ENCODE results near the gene UVSSA. TPM values are rescaled to one million over a fixed set of nuclear protein-coding genes. Genes with fewer than 3 reads are reported as not detected.

The UVSSA gene
- total and polyA plus RNA-seq, 7 donors: 1.8 to 18.7 (median 8.7) TPM

DNA sequence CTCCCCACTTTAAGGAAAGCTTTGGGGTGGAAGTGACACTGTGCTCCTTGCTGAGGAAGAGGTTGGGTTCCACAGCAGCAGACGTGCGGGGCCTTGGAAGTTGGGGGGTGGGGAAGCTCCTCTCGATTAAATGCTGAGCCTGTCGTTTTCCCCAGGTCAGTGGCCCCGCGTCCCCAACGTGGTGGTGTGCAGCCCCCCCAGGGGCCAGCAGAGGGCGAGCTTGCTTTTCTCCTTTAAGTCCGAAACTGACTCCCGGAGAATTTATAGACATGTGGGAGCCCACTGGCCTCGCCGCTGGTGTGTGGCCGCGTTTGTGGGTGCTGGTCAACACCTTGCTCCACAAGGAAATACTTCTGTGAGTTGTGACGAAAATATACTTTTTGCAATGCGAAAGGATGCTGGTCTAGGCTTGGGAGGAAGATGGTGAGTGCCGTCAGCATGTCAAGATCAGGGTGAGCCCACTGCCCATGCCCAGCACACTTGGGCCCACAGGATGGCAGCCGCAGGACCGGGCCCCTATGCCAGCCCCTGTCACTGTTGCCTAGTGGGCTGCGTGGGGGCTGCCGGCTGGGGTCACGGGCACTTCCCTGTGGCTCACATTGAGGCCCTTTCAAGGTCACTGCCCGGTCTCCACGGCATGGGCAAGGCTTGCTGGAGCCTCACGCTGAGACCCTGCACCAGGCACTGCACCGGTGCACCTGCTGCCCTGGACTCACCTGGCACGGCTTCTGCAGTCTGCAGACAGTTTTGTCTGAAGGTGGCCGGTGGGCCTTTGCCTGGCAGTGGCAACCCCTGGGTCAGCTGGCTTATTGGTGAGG, 9.4 kb downstream of the UVSSA start:
- peak; percentile 27 to 81 (median 64) for TF ChIP-seq CTCF (IDR thresholded peaks at IDR 0.05)
- no peak for TF ChIP-seq EP300 (IDR thresholded peaks at IDR 0.05)
- Histone ChIP-seq H3K4me1 (peaks cover 0 to 13% (median 8%) of the 10 kb centered on the region in 4 donors), H3K9me3 (no peaks in the 10 kb centered on the region), H3K36me3 (peaks cover 0 to 60% (median 20%) of the 10 kb centered on the region in 4 donors), H3K4me3 (no peak overlapping the region), H3K27me3 (no peaks in the 10 kb centered on the region), H3K27ac (no peak overlapping the region)
- intact Hi-C loops (cut with DNase I): loop anchor here (2.0 to 10.0 kb wide), 2 partner anchors 158 to 274 kb away; no protein-coding TSS in a partner anchor
- 66 to 69% methylated on average over 28 of the region's 28 CpGs for WGBS, 2 donors
- no peak for DNase-seq

DNA sequence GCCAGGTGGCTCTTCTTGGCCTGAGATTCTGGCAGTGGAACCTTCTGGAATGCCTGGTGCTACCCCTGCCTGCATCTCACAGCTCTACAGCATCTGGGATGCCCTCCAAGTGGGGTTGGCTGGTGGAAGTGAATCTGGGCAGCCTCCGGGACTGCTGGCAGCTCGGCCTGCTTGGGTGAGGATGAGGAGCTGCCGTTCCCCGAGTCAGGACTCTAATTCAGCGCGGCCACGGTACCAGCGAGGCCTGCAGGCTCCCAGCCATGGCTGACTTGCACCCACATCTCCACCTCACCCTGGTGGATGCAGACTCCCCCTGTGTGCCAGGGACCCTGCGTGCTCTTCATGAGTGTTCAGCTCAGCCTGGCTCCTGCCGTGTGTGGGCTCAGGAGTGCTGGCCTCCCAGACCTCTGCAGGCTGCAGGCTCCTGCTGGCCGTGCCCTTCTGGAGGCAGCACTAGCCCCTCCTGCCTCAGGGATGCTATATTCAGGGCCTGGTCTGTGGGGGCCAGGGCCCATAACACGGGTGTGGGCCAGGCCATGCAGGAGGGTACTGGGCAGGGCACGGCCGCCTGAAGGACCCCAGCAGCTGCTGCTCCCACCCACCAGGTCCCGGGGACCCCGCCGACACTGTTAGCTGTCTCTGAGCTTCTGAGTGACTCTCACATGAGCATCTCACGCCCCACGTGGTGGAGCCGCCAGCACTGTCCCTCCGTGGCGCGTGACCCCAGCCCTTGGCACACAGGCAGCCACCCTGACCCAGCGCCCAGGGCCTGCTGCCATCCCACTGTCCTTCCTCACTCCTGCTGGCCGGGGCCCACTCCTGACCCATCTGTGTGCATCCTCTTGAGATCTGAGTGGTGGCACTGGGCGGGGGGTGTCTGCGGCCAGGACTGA, 10.6 kb downstream of the UVSSA start:
- no peak for TF ChIP-seq POLR2A (IDR thresholded peaks at IDR 0.05)
- H3K9me3 ChIP-seq: no peaks in the 10 kb centered on the region
- intact Hi-C loops (cut with DNase I): loop anchor here (2.0 to 10.0 kb wide), 2 partner anchors 157 to 273 kb away; no protein-coding TSS in a partner anchor
- H3K27ac ChIP-seq: no peak overlapping the region
- H3K36me3 ChIP-seq: peaks cover 0 to 54% (median 20%) of the 10 kb centered on the region in 4 donors
- DNase-seq: no peak
- no peak overlapping the region for H3K4me3 ChIP-seq
- H3K4me1 ChIP-seq: peaks cover 0 to 6% (median 2%) of the 10 kb centered on the region in 4 donors
- 96 to 97% methylated on average over 27 of the region's 27 CpGs for WGBS, 2 donors
- H3K27me3 ChIP-seq: no peaks in the 10 kb centered on the region

DNA sequence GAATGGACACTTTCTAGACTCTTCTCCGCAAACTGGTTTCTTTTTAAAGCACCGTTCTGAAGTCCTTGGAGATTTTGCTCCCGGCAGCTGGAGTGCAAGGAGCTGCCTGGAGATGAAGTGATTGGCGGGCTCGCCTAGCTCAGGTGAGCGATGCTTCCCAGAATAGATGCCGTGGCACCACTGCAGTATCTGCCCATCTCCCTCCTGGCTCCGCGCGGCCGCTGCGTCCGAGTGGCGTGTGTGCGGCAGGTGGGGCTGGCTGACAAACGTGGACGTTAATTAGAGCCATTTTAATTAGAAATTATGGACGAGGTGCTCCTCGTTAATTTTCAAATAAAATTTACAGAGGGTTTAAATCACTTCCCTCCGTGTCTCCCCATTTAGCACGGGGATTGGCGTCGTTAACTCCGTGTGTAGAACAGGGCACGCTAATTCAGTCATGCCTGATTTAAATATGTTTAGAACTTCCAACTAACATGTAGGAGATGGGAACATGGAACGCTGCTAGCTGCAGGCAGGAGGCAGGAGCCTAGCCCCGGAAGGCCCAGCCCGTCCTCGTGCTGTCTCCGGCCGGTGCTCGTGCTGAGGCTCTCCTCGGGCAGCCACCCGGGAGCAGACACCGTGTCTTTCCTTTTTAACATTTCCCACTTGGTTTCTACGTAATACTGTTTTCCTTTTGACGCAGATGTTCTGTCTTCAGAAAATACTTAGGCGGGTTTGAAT, 11.6 kb downstream of the UVSSA start:
- H3K27me3 ChIP-seq: no peaks in the 10 kb centered on the region
- H3K36me3 ChIP-seq: peaks cover 0 to 44% (median 19%) of the 10 kb centered on the region in 4 donors
- 96% methylated on average over 38 of the region's 38 CpGs for WGBS, 2 donors
- TF ChIP-seq CTCF (IDR thresholded peaks at IDR 0.05) (no peak), POLR2A (IDR thresholded peaks at IDR 0.05) (no peak), POLR2AphosphoS5 (IDR thresholded peaks at IDR 0.05) (no peak), EP300 (IDR thresholded peaks at IDR 0.05) (no peak)
- no peak overlapping the region for H3K4me3 ChIP-seq
- no peak for DNase-seq
- H3K4me1 ChIP-seq: peaks cover 0 to 6% (median 2%) of the 10 kb centered on the region in 4 donors
- intact Hi-C loops (cut with DNase I): loop anchor here (10.0 kb wide), 1 partner anchor 156 kb away; no protein-coding TSS in a partner anchor
- no peak overlapping the region for H3K27ac ChIP-seq
- H3K9me3 ChIP-seq: no peaks in the 10 kb centered on the region

DNA sequence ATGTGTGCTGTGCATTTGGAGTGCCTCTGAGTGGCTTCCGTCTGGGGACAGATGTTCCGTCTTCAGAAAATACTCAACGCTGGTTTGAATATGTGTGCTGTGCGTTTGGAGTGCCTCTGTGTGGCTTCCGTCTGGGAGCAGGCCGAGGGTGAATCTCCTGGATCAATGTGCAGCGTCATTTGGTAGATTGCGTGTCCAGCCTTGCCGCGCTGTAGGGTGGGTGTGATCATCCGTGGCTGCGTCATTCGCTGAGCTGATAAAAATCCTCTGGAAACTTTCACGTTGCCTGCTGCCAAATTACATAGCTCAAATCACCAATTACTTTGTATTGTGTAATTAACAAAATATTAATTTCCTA, 12.1 kb downstream of the UVSSA start:
- Histone ChIP-seq H3K27ac (no peak overlapping the region), H3K9me3 (no peaks in the 10 kb centered on the region), H3K36me3 (peaks cover 0 to 39% (median 19%) of the 10 kb centered on the region in 4 donors), H3K27me3 (no peaks in the 10 kb centered on the region), H3K4me3 (no peak overlapping the region), H3K4me1 (peaks cover 0 to 6% (median 2%) of the 10 kb centered on the region in 4 donors)
- intact Hi-C loops (cut with DNase I): loop anchor here (10.0 kb wide), 1 partner anchor 156 kb away; no protein-coding TSS in a partner anchor
- DNase-seq: no peak
- TF ChIP-seq CTCF (IDR thresholded peaks at IDR 0.05): no peak
- TF ChIP-seq EP300 (IDR thresholded peaks at IDR 0.05): no peak
- no peak for TF ChIP-seq POLR2A (IDR thresholded peaks at IDR 0.05)
- TF ChIP-seq POLR2AphosphoS5 (IDR thresholded peaks at IDR 0.05): no peak
- 87 to 88% methylated on average over 14 of the region's 14 CpGs for WGBS, 2 donors

All from sigmoid colon (tissue), 7 donors.